ENCODE data around the gene FAM50A.

The FAM50A gene

GRCh38 chrX:154404625-154405192 lies 39.2 kb upstream of the FAM50A start:
- no peak for TF ChIP-seq GATA3 (IDR thresholded peaks at IDR 0.05; ENCODE audit: low read depth, low read length)
- TF ChIP-seq GATA2 (IDR thresholded peaks at IDR 0.05; ENCODE audit: low read depth, low read length), result no peak

DNA sequence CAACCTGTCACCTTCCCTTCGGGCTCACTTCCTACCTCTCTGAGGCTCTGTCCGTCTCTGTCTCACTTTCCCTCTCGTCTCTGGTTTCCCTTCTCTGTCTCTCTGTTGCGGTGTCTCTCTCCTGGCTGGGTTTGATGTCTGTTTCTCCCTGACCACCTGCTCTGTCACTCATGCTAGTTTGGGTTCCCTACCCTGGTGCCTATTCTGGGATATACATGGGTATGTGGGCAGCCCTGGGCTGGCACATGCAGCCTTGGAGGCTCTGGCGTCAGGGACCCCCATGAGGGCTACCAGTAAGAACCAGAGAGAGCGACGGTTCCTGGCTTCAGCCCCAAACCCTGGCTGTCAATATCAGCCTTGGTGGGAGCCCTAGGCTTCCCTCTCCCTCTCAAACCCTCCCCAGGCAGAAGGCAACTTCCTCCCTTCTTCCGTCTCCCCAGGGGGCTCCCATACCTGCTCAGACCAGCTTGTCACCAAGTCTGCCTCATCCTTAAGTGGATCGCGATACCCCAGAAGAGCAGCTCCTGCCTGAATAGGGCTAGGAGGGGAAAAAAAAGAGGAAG lies 35.2 kb upstream of the FAM50A start:
- TF ChIP-seq GATA2 (IDR thresholded peaks at IDR 0.05; ENCODE audit: low read depth, low read length) (no peak), GATA3 (IDR thresholded peaks at IDR 0.05; ENCODE audit: low read depth, low read length) (no peak)

GRCh38 chrX:154409222-154409871 lies 34.6 kb upstream of the FAM50A start, which contains the start of gene DNASE1L1:
DNASE1L1 (minus strand) TSS chrX:154409254; CDS start chrX:154405568, 3,686 bp downstream.
- TF ChIP-seq GATA3 (IDR thresholded peaks at IDR 0.05; ENCODE audit: low read depth, low read length) (no peak), GATA2 (IDR thresholded peaks at IDR 0.05; ENCODE audit: low read depth, low read length) (no peak)

- TF ChIP-seq GATA2 (IDR thresholded peaks at IDR 0.05; ENCODE audit: low read depth, low read length) (no peak), GATA3 (IDR thresholded peaks at IDR 0.05; ENCODE audit: low read depth, low read length) (no peak)
Observed at GRCh38 chrX:154411981-154412340, 32.0 kb upstream of the FAM50A start.

DNA sequence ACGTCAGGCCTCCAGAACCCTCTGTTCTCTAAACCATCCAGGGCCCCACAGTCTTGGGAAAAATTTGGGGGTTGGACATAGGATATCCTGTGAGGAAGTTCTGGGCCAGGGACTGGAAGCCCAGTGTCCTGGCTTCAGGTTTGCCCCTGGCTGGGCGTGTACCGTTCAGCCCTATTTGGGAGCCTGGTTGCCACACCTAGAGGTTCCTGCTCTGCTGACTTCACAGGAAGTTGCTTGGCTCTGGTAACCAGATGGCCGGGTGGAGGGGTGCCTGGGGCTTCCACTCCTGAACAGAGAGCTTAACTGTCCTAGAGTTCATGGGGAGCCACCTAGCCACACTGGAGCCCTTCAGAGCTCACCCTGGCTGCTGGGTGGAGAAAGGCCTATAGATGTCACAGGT lies 31.5 kb upstream of the FAM50A start:
- no peak for TF ChIP-seq GATA2 (IDR thresholded peaks at IDR 0.05; ENCODE audit: low read depth, low read length)
- no peak for TF ChIP-seq GATA3 (IDR thresholded peaks at IDR 0.05; ENCODE audit: low read depth, low read length)

DNA sequence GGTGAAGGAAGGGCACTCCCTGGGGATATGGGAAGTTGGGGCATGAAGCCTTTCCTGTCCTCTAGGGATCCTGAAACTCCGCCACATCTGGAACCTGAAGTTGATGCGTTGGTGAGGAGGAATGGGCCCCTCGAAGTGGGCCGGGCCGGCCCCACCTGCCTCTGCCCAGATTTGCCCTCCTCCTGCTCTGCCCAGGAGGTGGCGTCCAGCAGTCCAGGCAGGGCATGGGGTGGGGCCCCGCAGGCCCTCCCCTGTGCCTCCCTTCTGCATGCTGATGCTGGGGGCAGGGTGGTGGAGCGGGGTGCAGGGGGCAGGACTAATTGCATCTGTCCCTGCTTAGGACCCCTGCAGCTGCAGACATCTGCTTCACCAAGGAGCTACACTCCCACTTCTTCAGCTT lies 30.8 kb upstream of the FAM50A start:
- TF ChIP-seq GATA2 (IDR thresholded peaks at IDR 0.05; ENCODE audit: low read depth, low read length) (no peak), GATA3 (IDR thresholded peaks at IDR 0.05; ENCODE audit: low read depth, low read length) (no peak)

DNA sequence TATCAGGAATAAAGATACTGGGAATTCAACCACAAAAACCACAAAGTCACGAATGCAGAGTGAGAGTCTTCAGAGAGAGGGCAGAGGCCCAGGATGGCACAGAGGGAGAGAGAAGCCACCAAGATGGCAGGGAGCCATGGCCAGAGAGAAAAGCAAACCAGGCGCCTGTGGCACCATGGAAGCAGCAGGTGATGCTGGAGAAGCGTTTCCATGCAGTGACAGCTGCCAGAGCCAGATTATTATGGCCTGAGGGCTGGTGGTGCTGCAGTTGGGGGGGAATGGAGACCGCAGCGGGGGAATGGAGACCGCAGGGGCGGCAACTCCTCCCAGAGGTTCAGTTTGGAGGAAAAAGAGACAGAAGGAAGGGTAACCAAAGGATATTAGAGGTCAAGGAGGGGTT lies 26.8 kb upstream of the FAM50A start:
- TF ChIP-seq GATA3 (IDR thresholded peaks at IDR 0.05; ENCODE audit: low read depth, low read length) (no peak), GATA2 (IDR thresholded peaks at IDR 0.05; ENCODE audit: low read depth, low read length) (no peak)

DNA sequence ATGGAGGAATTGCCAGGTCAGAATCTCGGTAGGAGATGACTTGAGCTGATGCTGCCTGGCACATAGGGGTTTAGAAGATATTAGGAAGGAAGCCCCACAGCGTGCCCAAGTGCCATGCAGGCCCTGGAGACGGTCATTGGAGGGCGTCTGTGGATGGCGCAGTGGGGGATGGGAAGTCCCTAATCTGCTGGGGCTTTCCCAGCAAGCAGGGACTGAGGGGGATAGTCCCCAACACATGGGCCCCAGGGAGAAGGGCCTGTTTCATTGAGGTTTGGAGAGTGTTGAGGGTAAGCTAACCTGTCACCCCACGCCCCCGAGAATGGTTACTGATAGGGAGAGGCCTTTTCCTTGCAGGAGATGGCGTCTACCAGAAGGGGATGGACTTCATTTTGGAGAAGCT lies 24.8 kb upstream of the FAM50A start:
- TF ChIP-seq GATA2 (IDR thresholded peaks at IDR 0.05; ENCODE audit: low read depth, low read length), result no peak
- no peak for TF ChIP-seq GATA3 (IDR thresholded peaks at IDR 0.05; ENCODE audit: low read depth, low read length)

DNA sequence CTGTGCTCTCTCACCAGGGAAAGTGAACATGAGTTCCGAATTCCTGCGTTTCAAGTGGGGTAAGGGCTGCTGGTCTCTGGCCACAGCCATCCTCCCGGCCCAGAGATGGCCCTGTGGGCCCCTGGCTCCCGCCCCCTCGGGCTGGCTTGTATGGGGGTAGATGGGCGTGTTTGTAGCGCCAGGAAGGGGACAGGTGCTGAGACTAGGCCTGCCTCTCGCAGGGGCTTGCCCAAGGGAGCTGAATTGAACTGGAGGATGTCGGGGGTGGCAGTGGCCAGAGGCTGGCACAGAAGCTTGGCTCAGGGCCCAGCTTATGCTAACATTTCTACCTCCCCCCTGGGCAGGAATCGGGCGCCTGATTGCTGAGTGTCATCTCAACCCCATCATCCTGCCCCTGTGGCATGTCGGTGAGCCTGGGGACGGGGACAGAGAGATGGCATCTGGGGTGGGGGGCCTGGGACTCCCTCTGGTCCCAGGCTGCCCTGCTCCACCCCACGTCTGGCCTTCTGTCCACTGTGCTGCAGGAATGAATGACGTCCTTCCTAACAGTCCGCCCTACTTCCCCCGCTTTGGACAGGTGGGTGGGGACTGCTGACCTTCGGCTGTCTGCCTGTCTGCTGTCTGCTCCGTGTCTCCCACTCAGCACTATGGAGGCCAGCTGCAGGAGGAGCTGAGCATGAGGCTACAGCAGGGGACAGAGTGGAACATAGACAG lies 24.1 kb upstream of the FAM50A start:
- TF ChIP-seq GATA2 (IDR thresholded peaks at IDR 0.05; ENCODE audit: low read depth, low read length) (no peak), GATA3 (IDR thresholded peaks at IDR 0.05; ENCODE audit: low read depth, low read length) (no peak)

DNA sequence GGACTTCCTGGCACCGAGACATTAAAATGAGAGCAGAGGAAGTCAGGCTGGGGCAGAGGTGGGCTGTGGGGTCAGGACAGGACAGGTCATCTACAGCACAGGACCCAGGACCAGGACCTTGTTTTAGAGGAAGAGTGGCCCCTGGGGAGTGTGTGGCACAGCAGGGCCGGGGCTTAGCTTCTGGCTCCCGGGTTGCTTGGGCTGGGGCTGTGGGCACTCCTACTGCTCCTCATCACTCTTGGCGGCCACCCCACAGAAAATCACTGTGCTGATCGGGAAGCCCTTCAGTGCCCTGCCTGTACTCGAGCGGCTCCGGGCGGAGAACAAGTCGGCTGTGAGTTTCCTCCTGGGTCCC lies 23.6 kb upstream of the FAM50A start:
- TF ChIP-seq GATA2 (IDR thresholded peaks at IDR 0.05; ENCODE audit: low read depth, low read length), result no peak
- TF ChIP-seq GATA3 (IDR thresholded peaks at IDR 0.05; ENCODE audit: low read depth, low read length), result no peak

DNA sequence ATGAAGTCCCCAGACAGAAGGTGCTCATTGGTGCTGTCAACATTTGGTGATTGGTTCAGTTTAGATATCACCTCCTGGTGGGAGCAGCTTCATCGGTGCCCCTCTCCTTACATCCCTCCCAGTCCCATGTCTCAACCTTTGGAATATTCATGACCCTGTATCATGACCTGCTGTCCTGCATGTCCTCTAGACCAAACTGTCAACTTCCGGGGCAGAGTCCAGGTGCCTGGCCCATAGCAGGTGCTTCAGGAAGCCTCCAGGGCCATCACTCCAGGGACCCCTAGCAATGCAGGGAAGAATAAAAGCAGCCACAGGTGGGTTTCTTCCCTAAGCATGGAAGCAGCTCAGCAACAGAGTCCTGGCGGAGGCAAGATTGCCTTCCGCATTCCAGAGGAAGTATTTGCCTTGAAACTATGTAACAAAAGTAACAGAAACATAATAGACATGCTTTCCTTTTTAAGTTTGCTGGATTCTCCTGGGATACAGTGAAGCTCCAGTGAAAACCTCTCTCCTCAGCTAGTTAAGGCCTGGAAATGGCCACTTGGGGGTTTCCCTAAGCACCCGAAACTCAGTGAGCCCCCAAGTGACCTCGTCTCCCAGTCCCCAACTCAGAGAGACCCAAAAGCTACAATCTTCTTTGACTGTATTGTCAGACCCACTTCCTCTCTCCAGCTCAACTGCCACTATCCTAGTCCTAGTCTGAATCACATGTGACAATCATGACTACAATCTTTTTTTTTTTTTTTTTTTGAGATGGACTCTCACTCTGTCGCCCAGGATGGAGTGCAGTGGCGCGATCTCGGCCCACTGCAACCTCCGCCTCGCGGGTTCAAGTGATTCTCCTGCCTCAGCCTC lies 16.8 kb upstream of the FAM50A start:
- TF ChIP-seq GATA3 (IDR thresholded peaks at IDR 0.05; ENCODE audit: low read depth, low read length) (no peak), GATA2 (IDR thresholded peaks at IDR 0.05; ENCODE audit: low read depth, low read length) (no peak)

- TF ChIP-seq GATA3 (IDR thresholded peaks at IDR 0.05; ENCODE audit: low read depth, low read length) (no peak), GATA2 (IDR thresholded peaks at IDR 0.05; ENCODE audit: low read depth, low read length) (no peak)
Observed at GRCh38 chrX:154428176-154429171, 15.5 kb upstream of the FAM50A start, which contains the start of gene ATP6AP1. ATP6AP1 (plus strand) TSS chrX:154428677; CDS start chrX:154428693, 16 bp downstream.

DNA sequence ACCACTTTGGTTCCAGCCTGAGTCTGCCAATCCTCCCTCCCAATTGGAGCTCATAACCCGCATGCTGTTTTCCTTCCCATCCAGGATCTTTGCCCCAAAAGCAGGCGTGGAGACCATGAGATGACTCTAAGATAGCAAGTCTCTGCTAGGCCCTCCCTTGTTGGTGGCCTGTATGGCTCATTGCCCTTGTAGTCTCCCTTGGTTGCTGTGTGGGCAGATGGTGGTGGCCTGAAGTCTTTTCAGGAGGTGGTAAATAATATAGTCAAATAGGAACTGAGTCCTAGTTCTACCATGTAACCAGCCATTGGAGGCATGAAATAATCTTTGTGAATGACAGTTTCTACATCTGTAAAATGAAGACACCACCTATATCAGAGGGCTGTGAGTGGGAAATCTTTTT lies 14.2 kb upstream of the FAM50A start:
- TF ChIP-seq GATA3 (IDR thresholded peaks at IDR 0.05; ENCODE audit: low read depth, low read length), result no peak
- TF ChIP-seq GATA2 (IDR thresholded peaks at IDR 0.05; ENCODE audit: low read depth, low read length), result no peak

Data from SH-SY5Y (cell line).